Measurements from ENCODE around the gene CLBA1.

The CLBA1 gene

GRCh38 chr14:104974146-104974541 lies 11.4 kb upstream of the CLBA1 start:
- H3K9me2 ChIP-seq (replicated peaks; ENCODE audit: low read depth, low read length): no peaks in the 10 kb centered on the region
- H3K4me3 ChIP-seq (ENCODE audit: low read length, poor library complexity, severe bottlenecking): no peak overlapping the region
- H4K20me1 ChIP-seq (ENCODE audit: insufficient read depth, low read length, poor library complexity, severe bottlenecking): no peaks in the 10 kb centered on the region
- H3K4me2 ChIP-seq (ENCODE audit: low read depth, low read length, poor library complexity, severe bottlenecking): no peak overlapping the region
- H2AFZ ChIP-seq (ENCODE audit: low read length): no peak overlapping the region
- no peaks in the 10 kb centered on the region for H3F3A ChIP-seq (ENCODE audit: low read depth)
- H3K36me3 ChIP-seq (ENCODE audit: insufficient read depth, low read length): no peaks in the 10 kb centered on the region
- H3K9ac ChIP-seq (ENCODE audit: low read depth, low read length, poor library complexity, severe bottlenecking): no peak overlapping the region
- no peaks in the 10 kb centered on the region for H3K79me2 ChIP-seq (ENCODE audit: insufficient read depth, low read length)
- H3K9me3 ChIP-seq (ENCODE audit: insufficient read depth, low read depth, low read length): no peaks in the 10 kb centered on the region
- no peaks in the 10 kb centered on the region for H3K27me3 ChIP-seq (ENCODE audit: insufficient read depth, low read length, poor library complexity, severe bottlenecking)
- no peaks in the 10 kb centered on the region for H3K4me1 ChIP-seq (ENCODE audit: insufficient read depth, low read length, poor library complexity, severe bottlenecking)
- TF ChIP-seq EZH2phosphoT487 (IDR thresholded peaks at IDR 0.05; ENCODE audit: borderline replicate concordance) (no peak), CTCF (conservative IDR thresholded peaks at IDR 0.05; ENCODE audit: low read length) (no peak)

- Histone ChIP-seq H3K27me3 (ENCODE audit: insufficient read depth, low read length, poor library complexity, severe bottlenecking) (no peaks in the 10 kb centered on the region), H3K36me3 (ENCODE audit: insufficient read depth, low read length) (no peaks in the 10 kb centered on the region), H3F3A (ENCODE audit: low read depth) (no peaks in the 10 kb centered on the region), H3K79me2 (ENCODE audit: insufficient read depth, low read length) (no peaks in the 10 kb centered on the region), H3K4me2 (ENCODE audit: low read depth, low read length, poor library complexity, severe bottlenecking) (no peak overlapping the region), H3K9me2 (replicated peaks; ENCODE audit: low read depth, low read length) (no peaks in the 10 kb centered on the region), H3K4me3 (ENCODE audit: low read length, poor library complexity, severe bottlenecking) (no peak overlapping the region), H4K20me1 (ENCODE audit: insufficient read depth, low read length, poor library complexity, severe bottlenecking) (no peaks in the 10 kb centered on the region), H3K9me3 (ENCODE audit: insufficient read depth, low read depth, low read length) (no peaks in the 10 kb centered on the region), H3K4me1 (ENCODE audit: insufficient read depth, low read length, poor library complexity, severe bottlenecking) (no peaks in the 10 kb centered on the region), H3K9ac (ENCODE audit: low read depth, low read length, poor library complexity, severe bottlenecking) (no peak overlapping the region), H2AFZ (ENCODE audit: low read length) (no peak overlapping the region)
- no peak for TF ChIP-seq EZH2phosphoT487 (IDR thresholded peaks at IDR 0.05; ENCODE audit: borderline replicate concordance)
- TF ChIP-seq CTCF (conservative IDR thresholded peaks at IDR 0.05; ENCODE audit: low read length): no peak
Observed at GRCh38 chr14:104974665-104975390, 10.8 kb upstream of the CLBA1 start.

- no peaks in the 10 kb centered on the region for H3K4me1 ChIP-seq (ENCODE audit: insufficient read depth, low read length, poor library complexity, severe bottlenecking)
Observed at GRCh38 chr14:104975481-104976197, 9.9 kb upstream of the CLBA1 start.

More at GRCh38 chr14:104975481-104976197, 9.9 kb upstream of the CLBA1 start:
- Histone ChIP-seq H3K9me2 (replicated peaks; ENCODE audit: low read depth, low read length) (no peaks in the 10 kb centered on the region), H3K9ac (ENCODE audit: low read depth, low read length, poor library complexity, severe bottlenecking) (no peak overlapping the region), H2AFZ (ENCODE audit: low read length) (no peak overlapping the region), H3K27me3 (ENCODE audit: insufficient read depth, low read length, poor library complexity, severe bottlenecking) (no peaks in the 10 kb centered on the region), H3K36me3 (ENCODE audit: insufficient read depth, low read length) (no peaks in the 10 kb centered on the region), H3K9me3 (ENCODE audit: insufficient read depth, low read depth, low read length) (no peaks in the 10 kb centered on the region), H3K4me3 (ENCODE audit: low read length, poor library complexity, severe bottlenecking) (no peak overlapping the region), H3F3A (ENCODE audit: low read depth) (no peaks in the 10 kb centered on the region), H3K4me2 (ENCODE audit: low read depth, low read length, poor library complexity, severe bottlenecking) (no peak overlapping the region), H3K79me2 (ENCODE audit: insufficient read depth, low read length) (no peaks in the 10 kb centered on the region), H4K20me1 (ENCODE audit: insufficient read depth, low read length, poor library complexity, severe bottlenecking) (no peaks in the 10 kb centered on the region)
- TF ChIP-seq EZH2phosphoT487 (IDR thresholded peaks at IDR 0.05; ENCODE audit: borderline replicate concordance) (no peak), CTCF (conservative IDR thresholded peaks at IDR 0.05; ENCODE audit: low read length) (no peak)

Data from Loucy (cell line).